GM21381 (cell line): ENCODE measurements around the gene LMTK3.
A peak's percentile ranks its signal among the peaks of the same experiment; 100 is the strongest.

ENCODE experiments used
- ATAC-seq: cut with Tn5 transposase; IDR thresholded peaks from one replicate; pipeline ENCODE4 v1.9.1; 2021; ENCODE audit warnings: mild to moderate bottlenecking, moderate library complexity; ENCODE audit not compliant: unreplicated experiment

Gene LMTK3

GRCh38 chr19:48508729-48509411, 2.8 kb downstream of the LMTK3 start:
- no peak for ATAC-seq

- no peak for ATAC-seq
Measured at GRCh38 chr19:48507911-48508439, 3.7 kb downstream of the LMTK3 start.

- no peak for ATAC-seq
Measured at GRCh38 chr19:48506138-48506733, 5.4 kb downstream of the LMTK3 start.

- ATAC-seq, result no peak
Measured at GRCh38 chr19:48502350-48503018, 9.2 kb downstream of the LMTK3 start.

GRCh38 chr19:48501494-48502349, 9.9 kb downstream of the LMTK3 start:
- ATAC-seq, result no peak

- no peak for ATAC-seq
Measured at GRCh38 chr19:48500830-48501493, 10.7 kb downstream of the LMTK3 start.

GRCh38 chr19:48499316-48500090, 12.1 kb downstream of the LMTK3 start:
- ATAC-seq, result no peak

GRCh38 chr19:48498595-48499311, 12.9 kb downstream of the LMTK3 start:
- no peak for ATAC-seq

- no peak for ATAC-seq
Measured at GRCh38 chr19:48497728-48498594, 13.7 kb downstream of the LMTK3 start.

GRCh38 chr19:48496959-48497727, 14.5 kb downstream of the LMTK3 start:
- ATAC-seq, result no peak

GRCh38 chr19:48495396-48495795, 16.2 kb downstream of the LMTK3 start:
- ATAC-seq, result no peak

- no peak for ATAC-seq
Measured at GRCh38 chr19:48493718-48494401, 17.8 kb downstream of the LMTK3 start.

GRCh38 chr19:48492925-48493717, 18.5 kb downstream of the LMTK3 start:
- peak; percentile 53 for ATAC-seq

- no peak for ATAC-seq
Measured at GRCh38 chr19:48491793-48492123, 19.9 kb downstream of the LMTK3 start.

- no peak for ATAC-seq
Measured at GRCh38 chr19:48490981-48491792, 20.4 kb downstream of the LMTK3 start.
